Liver (tissue), 9 donors: ENCODE measurements around the gene PRKACA. TPM values are rescaled to one million over a fixed set of nuclear protein-coding genes. Genes with fewer than 3 reads are reported as not detected.

Experiments
- DNase-seq: peaks from one replicate; pipeline ENCODE4 v3.0.0-alpha.2; 2017; ENCODE audit warnings: low spot score
- H3K27ac ChIP-seq, 2 donors: one replicate each; pipeline ENCODE4 v1.7.0; 2013; ENCODE audit warnings: inconsistent platforms in 2 of 2, low read length in 2 of 2, control low read depth in 1 of 2, low read depth in 1 of 2, mild to moderate bottlenecking in 1 of 2
- H3K27me3 ChIP-seq, 4 donors: one replicate each; pipeline versions ENCODE4 v1.6.1 to v1.7.0; 2013; ENCODE audit warnings: low read length in 3 of 4, inconsistent platforms in 1 of 4, mild to moderate bottlenecking in 1 of 4, moderate library complexity in 1 of 4; ENCODE audit not compliant: control insufficient read depth in 4 of 4, insufficient read depth in 4 of 4
- H3K36me3 ChIP-seq, 4 donors: one replicate each; pipeline versions ENCODE4 v1.6.1 to v1.7.0; 2013; ENCODE audit warnings: low read length in 3 of 4, mild to moderate bottlenecking in 3 of 4, low read depth in 1 of 4, moderate library complexity in 1 of 4; ENCODE audit not compliant: control insufficient read depth in 4 of 4, insufficient read depth in 3 of 4
- H3K4me1 ChIP-seq, 4 donors: one replicate each; pipeline versions ENCODE4 v1.6.1 to v1.7.0; 2013; ENCODE audit warnings: low read length in 3 of 4, mild to moderate bottlenecking in 3 of 4, moderate library complexity in 1 of 4; ENCODE audit not compliant: control insufficient read depth in 4 of 4, insufficient read depth in 4 of 4
- H3K4me3 ChIP-seq, 3 donors: one replicate each; pipeline versions ENCODE4 v1.6.1 to v1.7.0; 2013; ENCODE audit warnings: low read length in 3 of 3, control low read depth in 1 of 3, low read depth in 1 of 3, mild to moderate bottlenecking in 1 of 3
- H3K9ac ChIP-seq, 2 donors: one replicate each; pipeline ENCODE4 v1.7.0; 2013; ENCODE audit warnings: low read length in 2 of 2, mild to moderate bottlenecking in 2 of 2, moderate library complexity in 2 of 2, control low read depth in 1 of 2, low read depth in 1 of 2
- H3K9me3 ChIP-seq, 4 donors: one replicate each; pipeline versions ENCODE4 v1.6.1 to v1.7.0; 2013; ENCODE audit warnings: low read length in 3 of 4; ENCODE audit not compliant: control insufficient read depth in 4 of 4
- FOXA1 ChIP-seq: IDR thresholded peaks from 2 replicates; pipeline ENCODE4 v1.6.1; 2016; ENCODE audit warnings: antibody characterized with exemption
- FOXA2 ChIP-seq: IDR thresholded peaks from 2 replicates; pipeline ENCODE4 v1.6.1; 2016; ENCODE audit warnings: antibody characterized with exemption
- HNF4A ChIP-seq, 2 donors: conservative IDR thresholded peaks; 2 replicates each; pipeline ENCODE4 v1.6.1; 2016; ENCODE audit warnings: antibody characterized with exemption in 2 of 2, mild to moderate bottlenecking in 2 of 2
- HNF4G ChIP-seq: IDR thresholded peaks from 2 replicates; pipeline ENCODE4 v1.6.1; 2016; ENCODE audit warnings: antibody characterized with exemption
- JUND ChIP-seq, 2 donors: IDR thresholded peaks; 2 replicates each; pipeline ENCODE4 v1.6.1; 2016; ENCODE audit warnings: antibody characterized with exemption in 2 of 2
- NR2F2 ChIP-seq: IDR thresholded peaks from 2 replicates; pipeline ENCODE4 v1.6.1; 2016; ENCODE audit warnings: antibody characterized with exemption
- RAD21 ChIP-seq, 2 donors: IDR thresholded peaks; 2 replicates each; pipeline ENCODE4 v1.6.1; 2016; ENCODE audit warnings: antibody characterized with exemption in 2 of 2, mild to moderate bottlenecking in 2 of 2
- RXRA ChIP-seq, 2 donors: IDR thresholded peaks; 2 replicates each; pipeline ENCODE4 v1.6.1; 2017 to 2018; ENCODE audit warnings: antibody characterized with exemption in 2 of 2, mild to moderate bottlenecking in 1 of 2
- SP1 ChIP-seq: IDR thresholded peaks from 2 replicates; pipeline ENCODE4 v1.6.1; 2018; ENCODE audit warnings: antibody characterized with exemption, mild to moderate bottlenecking
- WGBS: extraction: QIAGEN DNeasy Blood & Tissue Kit; methylation state at CpG from one replicate; pipeline ENCODE4 v1.1.7; 2013; 5-methylcytosine and 5-hydroxymethylcytosine counted together
- polyA plus RNA-seq, 2 donors: library from polyadenylated mRNA; stranded (reverse) in 1 of 2; unstranded in 1 of 2; fragments of 200-250 nt in 1 of 2; fragments of >200 nt in 1 of 2; fragmentation: Nextera tagmentation in 1 of 2; extraction: Ambion mirVana in 1 of 2; gene quantifications; one replicate each; pipeline versions ENCODE4 v1.2.1 to v1.2.3, GENCODE V29; 2013 to 2015
- total RNA-seq, 2 donors: library from RNA; depleted of rRNA; stranded (reverse); fragments of >200 nt; gene quantifications; one replicate each; pipeline ENCODE4 v1.2.3, GENCODE V29; 2014
- TF ChIP-seq, protein P1 (sequence below): IDR thresholded peaks from 2 replicates; pipeline ENCODE4 v1.6.1; 2016; ENCODE audit warnings: antibody characterized with exemption
- TF ChIP-seq, protein P2 (sequence below): IDR thresholded peaks from 2 replicates; pipeline ENCODE4 v1.6.1; 2016; ENCODE audit warnings: antibody characterized with exemption
- donor health status: healthy.
- donor health status: healthy.
- donor health status: healthy.
- donor health status: healthy.
- donor health status: healthy.

The PRKACA gene
- total and polyA plus RNA-seq, 4 donors, result 15.5 to 72.4 (median 40.2) TPM

DNA sequence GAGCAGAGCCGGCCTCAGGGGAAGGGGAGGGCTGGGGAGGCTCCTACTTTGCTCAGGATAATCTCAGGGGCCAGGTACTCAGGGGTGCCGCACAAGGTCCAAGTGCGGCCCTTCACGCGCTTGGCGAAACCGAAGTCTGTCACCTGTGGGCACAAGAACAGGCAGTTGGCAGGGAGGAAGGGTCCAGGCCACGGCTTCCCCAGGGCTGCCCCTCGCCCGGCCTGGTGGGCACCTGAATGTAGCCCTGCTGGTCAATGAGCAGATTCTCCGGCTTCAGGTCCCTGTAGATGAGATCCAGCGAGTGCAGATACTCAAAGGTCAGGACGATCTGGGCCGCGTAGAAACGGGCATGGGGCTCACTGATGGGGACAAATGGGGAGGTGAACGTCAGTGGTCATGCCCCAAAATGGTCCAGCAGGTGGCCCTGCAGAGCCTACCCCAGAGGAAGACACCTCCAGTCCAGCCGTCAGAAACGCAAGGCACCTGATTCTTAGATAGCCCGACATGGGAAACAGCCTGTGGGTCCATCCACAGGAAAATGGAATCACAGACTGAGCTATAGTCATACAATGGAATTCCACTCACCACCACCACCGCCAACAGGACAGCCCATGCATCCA, 19.9 kb downstream of the PRKACA start (continued):
- TF ChIP-seq, protein P1, sequence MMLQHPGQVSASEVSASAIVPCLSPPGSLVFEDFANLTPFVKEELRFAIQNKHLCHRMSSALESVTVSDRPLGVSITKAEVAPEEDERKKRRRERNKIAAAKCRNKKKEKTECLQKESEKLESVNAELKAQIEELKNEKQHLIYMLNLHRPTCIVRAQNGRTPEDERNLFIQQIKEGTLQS, result no peak
- TF ChIP-seq NR2F2, result no peak
- peak; percentile 39 to 67 for TF ChIP-seq RAD21 (IDR thresholded peaks at IDR 0.05)
- TF ChIP-seq SP1, result no peak

DNA sequence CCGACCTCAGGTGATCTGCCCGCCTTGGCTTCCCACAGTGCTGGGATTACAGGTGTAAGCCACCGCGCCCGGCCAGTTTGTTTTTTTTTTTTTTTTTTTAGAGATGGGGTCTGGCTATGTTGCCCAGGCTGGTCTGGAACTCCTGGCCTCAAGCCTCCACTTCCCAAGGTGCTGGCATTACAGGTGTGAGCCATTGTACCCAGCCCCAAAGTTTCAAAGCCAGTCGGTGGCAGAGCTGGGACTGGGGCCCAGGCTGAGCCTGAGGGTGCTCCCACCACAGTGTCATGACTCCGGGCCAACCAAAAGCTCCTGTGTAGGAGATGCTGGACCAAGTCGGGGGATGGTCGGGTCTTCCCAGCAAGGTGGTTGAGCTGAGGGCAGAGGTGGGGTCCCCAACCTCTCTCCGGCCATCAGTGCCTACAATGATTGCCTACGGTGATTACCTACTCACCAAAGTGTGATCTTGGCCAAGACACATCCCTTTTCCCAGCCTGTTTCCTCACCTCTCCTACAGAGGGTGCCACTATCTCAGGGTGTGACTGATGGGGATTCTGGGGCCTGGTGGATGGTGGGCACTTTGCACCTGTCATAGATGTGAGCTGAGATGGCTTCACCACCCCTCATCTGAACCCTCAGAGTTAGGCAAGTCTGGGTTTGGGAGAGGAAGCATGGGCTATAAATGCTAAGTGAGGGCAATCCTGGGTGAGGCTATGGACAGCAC, 21.1 kb downstream of the PRKACA start:
- TF ChIP-seq RAD21 (IDR thresholded peaks at IDR 0.05) (peak; percentile 8 to 49), HNF4A (conservative IDR thresholded peaks at IDR 0.05) (no peak)

DNA sequence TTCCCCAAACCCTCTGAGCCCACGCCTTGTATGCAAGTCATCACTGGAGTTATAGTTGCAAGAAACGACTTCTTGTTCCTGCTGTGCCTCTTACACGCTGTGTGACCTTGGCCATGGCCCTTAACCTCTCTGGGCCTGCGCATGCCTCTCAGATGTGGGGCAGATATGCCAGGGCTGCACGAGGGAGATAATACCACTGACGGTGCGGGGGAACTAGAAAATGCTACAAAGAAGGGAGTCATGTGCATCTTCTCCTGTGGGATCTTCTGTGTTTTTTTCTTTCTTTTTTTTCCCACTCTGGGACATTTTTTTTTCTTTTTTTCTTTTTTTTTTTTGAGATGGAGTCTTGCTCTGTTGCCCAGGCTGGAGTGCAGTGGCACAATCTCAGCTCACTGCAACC, 22.7 kb downstream of the PRKACA start:
- Histone ChIP-seq H3K9ac (no peak overlapping the region), H3K4me3 (no peak overlapping the region), H3K36me3 (peaks cover 5 to 21% (median 7%) of the 10 kb centered on the region in 4 donors), H3K9me3 (peaks cover 0 to 5% (median 3%) of the 10 kb centered on the region in 4 donors), H3K27me3 (no peaks in the 10 kb centered on the region), H3K27ac (no peak overlapping the region), H3K4me1 (peaks cover 1 to 8% (median 4%) of the 10 kb centered on the region in 4 donors)
- no peak for DNase-seq
- WGBS, result 87% methylated on average over 7 of the region's 7 CpGs
- TF ChIP-seq JUND (IDR thresholded peaks at IDR 0.05), result no peak

More for the DNA sequence above, 21.1 kb downstream of the PRKACA start:
- DNase-seq, result no peak
- H3K36me3 ChIP-seq, result peaks cover 7 to 35% (median 13%) of the 10 kb centered on the region in 4 donors
- WGBS, result 98% methylated on average over 11 of the region's 11 CpGs
- no peaks in the 10 kb centered on the region for H3K27me3 ChIP-seq
- no peak overlapping the region for H3K9ac ChIP-seq
- peaks cover 0 to 5% (median 3%) of the 10 kb centered on the region in 4 donors for H3K9me3 ChIP-seq
- H3K27ac ChIP-seq, result no peak overlapping the region
- no peak overlapping the region for H3K4me3 ChIP-seq
- H3K4me1 ChIP-seq, result peaks cover 0 to 7% (median 2%) of the 10 kb centered on the region in 4 donors

DNA sequence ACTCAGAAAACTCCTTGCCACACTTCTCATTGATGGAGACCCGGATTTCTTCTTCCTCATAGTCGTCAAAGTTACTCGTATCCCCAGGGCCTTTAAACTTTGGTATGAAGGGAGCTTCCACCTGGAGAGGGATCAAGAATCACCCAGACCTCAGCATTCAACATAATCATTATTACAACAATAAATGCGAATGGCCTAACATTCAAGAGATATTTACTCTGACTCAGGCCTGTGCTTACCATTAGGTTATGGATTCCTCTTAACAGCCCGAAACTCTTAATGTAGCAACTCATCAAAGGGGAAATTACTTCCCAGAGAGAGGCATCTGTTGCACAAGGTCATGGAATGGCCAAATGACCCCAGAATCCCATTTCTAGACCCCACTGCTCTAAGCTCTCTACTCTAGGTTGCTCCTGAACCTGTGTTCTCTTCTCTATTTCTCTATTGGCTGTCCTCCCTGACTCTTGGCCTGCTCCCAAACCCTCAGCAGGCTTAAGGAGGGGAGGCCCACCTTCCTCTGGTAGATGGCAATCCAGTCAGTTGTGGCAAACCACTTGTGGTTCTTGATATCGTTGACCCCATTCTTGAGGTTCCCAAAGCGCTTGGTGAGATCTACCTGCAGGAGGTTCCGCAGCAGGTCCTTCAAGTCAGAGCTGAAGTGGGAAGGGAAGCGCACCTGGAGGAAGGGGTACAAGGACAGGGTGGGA, 24.3 kb downstream of the PRKACA start:
- Histone ChIP-seq H3K4me3 (no peak overlapping the region), H3K27ac (peak overlapping the region in 1 of 2 donors; percentile 12), H3K36me3 (peaks cover 4 to 19% (median 6%) of the 10 kb centered on the region in 4 donors), H3K9me3 (peaks cover 0 to 5% (median 3%) of the 10 kb centered on the region in 4 donors), H3K9ac (no peak overlapping the region), H3K27me3 (no peaks in the 10 kb centered on the region), H3K4me1 (peaks cover 1 to 12% (median 8%) of the 10 kb centered on the region in 4 donors)
- no peak for DNase-seq
- WGBS, result 98% methylated on average over 9 of the region's 9 CpGs
- TF ChIP-seq, protein P2, sequence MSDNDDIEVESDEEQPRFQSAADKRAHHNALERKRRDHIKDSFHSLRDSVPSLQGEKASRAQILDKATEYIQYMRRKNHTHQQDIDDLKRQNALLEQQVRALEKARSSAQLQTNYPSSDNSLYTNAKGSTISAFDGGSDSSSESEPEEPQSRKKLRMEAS, result no peak
- no peak for TF ChIP-seq HNF4G
- no peak for TF ChIP-seq FOXA2
- TF ChIP-seq SP1, result no peak
- TF ChIP-seq FOXA1, result no peak
- TF ChIP-seq NR2F2, result no peak
- TF ChIP-seq RAD21 (IDR thresholded peaks at IDR 0.05), result no peak
- no peak for TF ChIP-seq HNF4A (conservative IDR thresholded peaks at IDR 0.05)
- no peak for TF ChIP-seq RXRA (IDR thresholded peaks at IDR 0.05)
